A549 treated with CpdA at 1 μM for 4 hours (cell line): ENCODE data around the gene TFCP2. TPM values are rescaled to one million over a fixed set of nuclear protein-coding genes. Genes with fewer than 3 reads are reported as not detected.

Experiments
- total RNA-seq: library from RNA; stranded (reverse); fragments of 200-300 nt; extraction: Qiagen RNA extraction; gene quantifications from 5 replicates; pipeline ENCODE4 v1.2.3, GENCODE V29; 2022; ENCODE audit warnings: low read depth

TFCP2 gene
- total RNA-seq: 20.1 to 23.8 TPM (median 21.0 TPM) in 5 replicates

DNA sequence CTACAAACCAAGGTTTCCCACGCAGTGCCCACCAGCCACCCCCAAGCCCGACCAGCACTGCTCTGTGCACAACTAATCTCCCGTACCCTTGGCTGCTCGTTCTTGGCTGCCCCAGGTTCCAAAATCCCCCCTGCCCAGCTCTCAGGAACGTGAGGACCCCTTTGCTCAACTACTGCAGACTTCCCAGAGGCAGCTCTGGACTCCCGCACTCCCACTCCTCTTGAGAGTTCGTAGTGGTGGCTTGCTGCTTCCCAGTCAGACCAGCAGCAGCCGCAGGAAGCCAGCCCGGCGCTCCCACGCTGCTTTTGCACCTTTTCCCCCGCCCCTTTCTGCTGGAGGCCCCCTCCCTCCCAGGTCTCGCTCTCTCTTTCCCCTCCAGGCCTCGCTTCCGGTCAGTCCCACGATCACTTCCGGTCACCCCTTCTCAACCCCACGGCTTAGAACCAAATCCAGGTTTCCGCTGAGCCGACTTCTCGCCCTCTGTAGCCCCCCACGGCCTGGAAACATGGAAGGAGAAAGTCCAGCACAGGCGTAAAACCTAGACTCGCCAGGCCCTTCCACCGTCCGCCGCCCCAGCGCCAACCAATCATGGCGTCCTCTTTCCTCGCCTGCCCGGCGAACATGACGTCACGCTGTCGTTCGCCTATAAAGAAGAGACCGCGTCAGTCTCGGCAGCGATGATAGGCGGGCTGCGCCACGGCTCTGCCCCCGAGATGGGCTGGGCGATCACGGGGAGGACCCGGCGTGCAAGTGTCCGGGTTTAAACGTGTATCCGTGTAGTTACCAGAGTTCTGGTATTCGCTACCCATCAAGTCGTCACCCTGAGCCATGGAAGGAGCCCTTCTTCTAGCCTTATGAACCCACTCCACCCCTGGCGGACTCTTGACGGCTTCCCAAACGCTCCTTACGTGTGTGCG lies at the start of gene TFCP2:
TSS of gene TFCP2 (minus strand) at position 621 of the 917 bp plus-strand sequence. CDS start 713 bp downstream, outside the sequence.

GRCh38 chr12:51217968-51218606 lies 45.2 kb upstream of the TFCP2 start, which contains the start of gene POU6F1:
TSS of gene POU6F1 (minus strand) at chr12:51218062. CDS start at chr12:51206836, 11,226 bp downstream.

GRCh38 chr12:51083126-51083833 lies 89.7 kb downstream of the TFCP2 start, which contains the start of gene CSRNP2:
TSS of gene CSRNP2 (minus strand) at chr12:51083596. CDS start at chr12:51076561, 7,035 bp downstream.

GRCh38 chr12:51047655-51048540 lies 125.0 kb downstream of the TFCP2 start, which contains the start of gene LETMD1:
TSS of gene LETMD1 (plus strand) at chr12:51048327. CDS start at chr12:51048357, 30 bp downstream.

Other genes with a start within 250 kb of the TFCP2 start
- not detected in 5 replicates for gene HIGD1C, start 220.6 kb downstream of the TFCP2 start, total RNA-seq
- gene SLC11A2, start 146.8 kb downstream of the TFCP2 start, total RNA-seq: 18.8 to 27.1 TPM (median 25.3 TPM) in 5 replicates
- 23.3 to 35.2 TPM (median 25.5 TPM) in 5 replicates for gene LETMD1, start 124.8 kb downstream of the TFCP2 start, total RNA-seq
- gene CSRNP2, start 89.5 kb downstream of the TFCP2 start, total RNA-seq: 10.5 to 14.3 TPM (median 13.1 TPM) in 5 replicates
- 1.2 to 2.8 TPM (median 1.9 TPM) in 5 replicates for gene POU6F1, start 44.9 kb upstream of the TFCP2 start, total RNA-seq
- 328 to 395 TPM (median 337 TPM) in 5 replicates for gene DAZAP2, start 65.7 kb upstream of the TFCP2 start, total RNA-seq
- gene SMAGP, start 97.3 kb upstream of the TFCP2 start, total RNA-seq: 17.5 to 25.7 TPM (median 21.5 TPM) in 5 replicates
- gene BIN2, start 151.0 kb upstream of the TFCP2 start, total RNA-seq: 0.07 to 0.09 TPM in 2 of 5 replicates, not detected in the others
- gene CELA1, start 173.5 kb upstream of the TFCP2 start, total RNA-seq: not detected in 5 replicates
- gene GALNT6, start 218.3 kb upstream of the TFCP2 start, total RNA-seq: 2.6 to 5.0 TPM (median 3.0 TPM) in 5 replicates